Measurements from ENCODE around the gene RHEB. TPM values are rescaled to one million over a fixed set of nuclear protein-coding genes. Genes with fewer than 3 reads are reported as not detected.

The RHEB gene
- polyA plus RNA-seq, 1 donor from 2014 or later: 289 TPM

GRCh38 chr7:151503902-151504714 is 15.6 kb downstream of the RHEB start:
- H3F3A ChIP-seq (ENCODE audit: insufficient read depth, low read length, poor library complexity, severe bottlenecking): no peaks in the 10 kb centered on the region
- no peak overlapping the region for H2AFZ ChIP-seq (ENCODE audit: low read depth, low read length)
- TF ChIP-seq REST (IDR thresholded peaks at IDR 0.05; ENCODE audit: borderline replicate concordance): no peak
- no peak for TF ChIP-seq CTCF (IDR thresholded peaks at IDR 0.05; ENCODE audit: poor library complexity, severe bottlenecking)
- no peak for TF ChIP-seq MXI1 (conservative IDR thresholded peaks at IDR 0.05; ENCODE audit: poor library complexity, severe bottlenecking)
- TF ChIP-seq TAF1 (IDR thresholded peaks at IDR 0.05; ENCODE audit: low read depth): no peak
- no peak for TF ChIP-seq SMC3 (conservative IDR thresholded peaks at IDR 0.05; ENCODE audit: poor library complexity)
- H3K27me3 ChIP-seq (ENCODE audit: insufficient read depth, low read depth, low read length): no peaks in the 10 kb centered on the region
- H3K79me2 ChIP-seq (replicated peaks; ENCODE audit: insufficient read depth, low read length): peaks cover 89% of the 10 kb centered on the region
- no peak overlapping the region for H3K9ac ChIP-seq (ENCODE audit: low read length)
- no peak overlapping the region for H3K4me3 ChIP-seq (ENCODE audit: low read length)
- H3K9me2 ChIP-seq (ENCODE audit: insufficient read depth, low read length): no peaks in the 10 kb centered on the region
- H4K20me1 ChIP-seq (ENCODE audit: insufficient read depth): peaks cover 6% of the 10 kb centered on the region
- H3K4me2 ChIP-seq (ENCODE audit: low read length): no peak overlapping the region
- no peak overlapping the region for H3K27ac ChIP-seq (ENCODE audit: low read length)
- H3K9me3 ChIP-seq (ENCODE audit: low read length): no peaks in the 10 kb centered on the region
- no peaks in the 10 kb centered on the region for H3K36me3 ChIP-seq (ENCODE audit: insufficient read depth, low read length)

GRCh38 chr7:151501676-151502075 is 18.0 kb downstream of the RHEB start:
- Histone ChIP-seq H3F3A (ENCODE audit: insufficient read depth, low read length, poor library complexity, severe bottlenecking) (no peaks in the 10 kb centered on the region), H2AFZ (ENCODE audit: low read depth, low read length) (no peak overlapping the region), H3K9me2 (ENCODE audit: insufficient read depth, low read length) (no peaks in the 10 kb centered on the region), H3K27me3 (ENCODE audit: insufficient read depth, low read depth, low read length) (no peaks in the 10 kb centered on the region), H3K9me3 (ENCODE audit: low read length) (no peaks in the 10 kb centered on the region), H4K20me1 (ENCODE audit: insufficient read depth) (peaks cover 6% of the 10 kb centered on the region), H3K36me3 (ENCODE audit: insufficient read depth, low read length) (no peaks in the 10 kb centered on the region), H3K27ac (ENCODE audit: low read length) (no peak overlapping the region), H3K4me3 (ENCODE audit: low read length) (no peak overlapping the region), H3K9ac (ENCODE audit: low read length) (no peak overlapping the region), H3K4me2 (ENCODE audit: low read length) (no peak overlapping the region), H3K79me2 (replicated peaks; ENCODE audit: insufficient read depth, low read length) (peaks cover 89% of the 10 kb centered on the region)
- TF ChIP-seq RAD21 (conservative IDR thresholded peaks at IDR 0.05) (no peak), TAF1 (IDR thresholded peaks at IDR 0.05; ENCODE audit: low read depth) (no peak), REST (IDR thresholded peaks at IDR 0.05; ENCODE audit: borderline replicate concordance) (no peak), MXI1 (conservative IDR thresholded peaks at IDR 0.05; ENCODE audit: poor library complexity, severe bottlenecking) (no peak), CTCF (IDR thresholded peaks at IDR 0.05; ENCODE audit: poor library complexity, severe bottlenecking) (no peak), EZH2 (IDR thresholded peaks at IDR 0.05; ENCODE audit: borderline replicate concordance, insufficient read depth, low read length, poor library complexity, severe bottlenecking) (no peak), SMC3 (conservative IDR thresholded peaks at IDR 0.05; ENCODE audit: poor library complexity) (no peak), EP300 (conservative IDR thresholded peaks at IDR 0.05; ENCODE audit: poor library complexity, severe bottlenecking) (no peak), POLR2AphosphoS5 (IDR thresholded peaks at IDR 0.05) (no peak)

All from neural cell (in vitro differentiated cells).